Measurements from ENCODE around the gene TMEM82. TPM values are rescaled to one million over a fixed set of nuclear protein-coding genes. Genes with fewer than 3 reads are reported as not detected.

Gene TMEM82
- total RNA-seq, 2 donors from 2014 or later = not detected

DNA sequence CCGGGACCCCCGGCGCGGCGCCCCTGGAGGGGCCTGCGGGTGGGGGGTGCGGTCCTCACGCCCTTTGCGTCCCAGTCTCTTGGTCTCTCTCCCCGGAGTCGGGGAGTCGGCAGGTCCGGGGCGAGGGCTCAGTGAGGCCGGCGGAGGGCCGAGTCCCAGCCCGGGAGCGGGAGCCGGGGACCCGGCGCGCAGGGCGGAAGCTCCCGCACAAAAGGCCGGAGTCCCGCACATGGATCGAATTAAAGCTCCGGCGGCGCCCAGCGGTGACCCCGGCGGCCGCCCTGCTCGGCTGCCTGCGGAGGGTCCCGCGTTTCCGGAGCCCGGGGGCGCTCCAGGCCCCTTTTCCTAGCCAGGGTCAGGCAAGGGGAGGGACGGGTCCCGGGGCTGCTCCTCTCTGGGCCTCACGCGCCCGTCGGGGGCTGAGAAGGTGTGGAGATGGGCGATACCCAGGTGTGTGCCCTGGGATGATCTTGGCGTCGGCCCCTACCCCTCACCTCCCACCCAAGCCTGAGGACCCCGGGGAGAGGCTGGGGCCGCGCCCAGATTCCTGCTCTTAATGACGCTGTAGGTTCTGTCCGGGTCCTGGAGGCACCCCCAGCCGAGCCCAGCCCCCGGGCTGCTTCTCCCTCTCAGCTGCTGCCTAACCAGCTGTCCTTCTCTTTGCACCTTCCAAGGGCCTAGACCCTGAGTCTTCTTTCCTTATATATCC lies 16.8 kb downstream of the TMEM82 start:
- Mint-ChIP-seq H3K27ac (no peak overlapping the region), H3K4me1 (ENCODE audit: low read depth in 2 of 2) (peaks cover 0 to 6% of the 10 kb centered on the region in 2 donors), H3K4me3 (no peak overlapping the region)

DNA sequence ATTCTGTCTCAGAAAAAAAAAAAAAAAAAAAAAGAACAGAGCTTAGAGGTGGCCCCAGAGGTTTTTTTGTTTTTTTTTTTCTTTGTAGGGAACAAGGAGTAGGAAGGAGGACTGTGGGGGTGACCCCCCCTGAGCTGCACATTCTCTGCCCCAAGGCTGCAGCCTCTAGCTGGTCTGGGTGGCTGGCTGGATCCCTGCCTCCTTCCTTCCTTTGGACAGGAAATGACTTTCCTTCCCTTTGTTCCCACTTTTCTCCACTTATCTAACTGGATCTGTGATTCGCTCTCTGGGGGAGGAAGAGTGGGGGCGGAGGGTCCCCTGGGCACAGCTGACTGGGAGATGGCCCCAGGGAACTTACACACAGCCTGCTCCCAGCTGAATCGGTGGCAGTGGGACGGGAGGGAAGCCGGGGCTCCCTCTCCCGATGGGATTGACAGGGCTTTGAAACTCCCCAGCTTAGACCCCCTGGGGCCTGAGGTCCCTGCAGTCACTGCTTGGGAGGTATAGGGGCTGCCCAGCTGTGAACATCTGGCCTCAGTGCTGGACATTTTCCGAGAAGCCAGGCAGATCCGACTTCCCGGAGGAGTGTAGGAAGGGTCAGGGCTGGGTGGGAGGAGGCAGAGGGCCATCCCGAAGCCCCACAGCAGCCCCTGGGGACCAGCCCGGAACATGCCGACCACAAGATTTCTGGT lies 18.4 kb downstream of the TMEM82 start:
- ATAC-seq (no peak), DNase-seq (ENCODE audit: low spot score) (no peak)
- Mint-ChIP-seq H3K27me3 (peaks cover 30 to 34% of the 10 kb centered on the region in 2 donors), H3K27ac (no peak overlapping the region), H3K4me1 (ENCODE audit: low read depth in 2 of 2) (peaks cover 0 to 6% of the 10 kb centered on the region in 2 donors), H3K36me3 (no peaks in the 10 kb centered on the region), H3K9me3 (no peaks in the 10 kb centered on the region), H3K4me3 (no peak overlapping the region)

More for the DNA sequence above, 16.8 kb downstream of the TMEM82 start:
- H3K36me3 Mint-ChIP-seq = no peaks in the 10 kb centered on the region
- H3K9me3 Mint-ChIP-seq = no peaks in the 10 kb centered on the region
- ATAC-seq (peak in 1 of 2 donors; percentile 38), DNase-seq (ENCODE audit: low spot score) (no peak)
- H3K27me3 Mint-ChIP-seq = peaks cover 35 to 36% of the 10 kb centered on the region in 2 donors

GRCh38 chr1:15761366-15762128 lies 19.2 kb downstream of the TMEM82 start:
- Mint-ChIP-seq H3K9me3 (no peaks in the 10 kb centered on the region), H3K27me3 (peaks cover 22 to 27% of the 10 kb centered on the region in 2 donors), H3K4me3 (no peak overlapping the region), H3K27ac (no peak overlapping the region), H3K36me3 (no peaks in the 10 kb centered on the region), H3K4me1 (ENCODE audit: low read depth in 2 of 2) (peaks cover 0 to 2% of the 10 kb centered on the region in 2 donors)
- DNase-seq (ENCODE audit: low spot score) (no peak), ATAC-seq (no peak)

GRCh38 chr1:15762546-15762945 lies 20.2 kb downstream of the TMEM82 start:
- ATAC-seq (no peak), DNase-seq (ENCODE audit: low spot score) (no peak)
- H3K36me3 Mint-ChIP-seq = no peaks in the 10 kb centered on the region
- H3K4me1 Mint-ChIP-seq (ENCODE audit: low read depth in 2 of 2) = peaks cover 0 to 2% of the 10 kb centered on the region in 2 donors
- peaks cover 14 to 23% of the 10 kb centered on the region in 2 donors for H3K27me3 Mint-ChIP-seq
- no peaks in the 10 kb centered on the region for H3K9me3 Mint-ChIP-seq
- no peak overlapping the region for H3K27ac Mint-ChIP-seq
- no peak overlapping the region for H3K4me3 Mint-ChIP-seq

DNA sequence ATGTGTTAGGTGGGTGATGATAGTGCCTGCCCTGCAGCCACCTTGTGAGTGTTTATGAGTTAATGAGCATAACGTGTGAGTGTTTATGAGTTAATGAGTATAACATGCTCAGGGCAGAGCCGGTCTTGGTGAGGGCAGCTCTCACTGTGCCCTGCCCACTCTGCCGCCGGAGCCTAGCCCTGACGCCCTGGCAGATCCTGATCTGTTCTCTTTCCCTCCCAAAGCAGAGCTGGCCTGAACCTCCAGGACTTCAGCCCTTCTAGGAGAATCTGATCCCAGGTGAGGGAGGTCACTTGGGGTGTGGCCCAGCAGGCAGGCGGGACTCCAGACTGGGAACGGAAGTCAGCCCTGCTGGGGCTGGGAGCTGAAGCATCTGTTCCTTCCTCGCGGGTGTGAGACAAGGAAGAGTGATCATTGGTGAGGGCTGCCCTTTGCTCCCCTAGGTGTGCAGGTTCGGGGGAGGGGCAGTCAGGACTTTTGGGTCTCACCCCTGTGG lies 22.0 kb downstream of the TMEM82 start:
- Mint-ChIP-seq H3K36me3 (no peaks in the 10 kb centered on the region), H3K27ac (no peak overlapping the region), H3K9me3 (no peaks in the 10 kb centered on the region), H3K4me1 (ENCODE audit: low read depth in 2 of 2) (peaks cover 0 to 2% of the 10 kb centered on the region in 2 donors), H3K27me3 (peaks cover 13 to 24% of the 10 kb centered on the region in 2 donors), H3K4me3 (no peak overlapping the region)
- DNase-seq (ENCODE audit: low spot score) (no peak), ATAC-seq (no peak)

DNA sequence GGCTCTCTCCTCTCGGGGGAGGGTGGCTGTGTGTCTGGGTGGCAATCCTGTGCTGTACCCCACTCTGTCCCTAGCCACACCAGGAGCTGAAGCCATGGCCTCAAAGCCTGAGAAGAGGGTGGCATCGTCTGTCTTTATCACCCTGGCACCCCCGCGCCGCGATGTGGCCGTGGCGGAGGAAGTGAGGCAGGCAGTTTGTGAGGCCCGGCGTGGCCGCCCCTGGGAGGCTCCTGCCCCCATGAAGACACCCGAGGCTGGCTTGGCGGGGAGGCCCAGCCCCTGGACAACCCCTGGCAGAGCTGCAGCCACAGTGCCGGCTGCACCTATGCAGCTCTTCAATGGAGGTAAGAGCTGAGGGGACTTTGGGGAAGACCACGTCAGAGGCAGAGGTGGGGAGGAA lies 22.6 kb downstream of the TMEM82 start:
- H3K9me3 Mint-ChIP-seq = no peaks in the 10 kb centered on the region
- no peaks in the 10 kb centered on the region for H3K36me3 Mint-ChIP-seq
- ATAC-seq = no peak
- no peak overlapping the region for H3K4me3 Mint-ChIP-seq
- H3K27me3 Mint-ChIP-seq = peaks cover 13 to 21% of the 10 kb centered on the region in 2 donors
- DNase-seq (ENCODE audit: low spot score) = no peak
- no peaks in the 10 kb centered on the region for H3K4me1 Mint-ChIP-seq (ENCODE audit: low read depth in 2 of 2)
- no peak overlapping the region for H3K27ac Mint-ChIP-seq

DNA sequence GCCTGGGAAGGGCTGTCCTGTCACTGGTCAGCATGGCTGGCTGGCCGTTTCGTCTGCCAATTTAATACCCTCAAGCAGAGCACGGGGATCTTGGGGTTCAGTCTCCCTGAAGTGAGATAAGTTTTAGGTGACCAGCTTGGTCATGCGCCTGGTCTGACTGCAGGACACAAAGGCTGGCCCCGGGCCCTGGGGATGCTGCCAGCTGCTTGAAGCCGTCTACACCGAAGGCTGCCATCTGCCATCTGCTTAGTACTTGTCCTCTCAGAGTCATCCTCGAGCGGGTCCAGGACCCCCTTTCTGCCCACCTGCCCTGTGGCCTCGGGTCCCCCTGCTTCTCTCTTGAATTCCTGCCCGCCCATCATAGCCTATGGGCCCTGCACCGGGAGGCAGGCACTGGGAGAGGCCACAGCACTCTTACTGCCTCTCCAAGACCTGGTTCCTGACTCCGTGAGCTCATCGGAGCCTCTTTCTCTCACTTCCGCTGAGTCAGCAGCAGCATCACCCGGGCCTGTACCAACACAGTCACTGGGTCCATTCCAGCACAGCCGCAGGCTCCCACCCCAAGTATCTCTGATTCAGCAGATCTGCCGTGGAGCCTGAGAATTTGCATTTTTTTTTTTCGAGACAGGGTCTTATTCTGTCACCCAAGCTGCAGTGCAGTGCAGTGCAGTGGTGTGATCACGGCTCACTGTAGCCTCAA lies 23.3 kb downstream of the TMEM82 start:
- Mint-ChIP-seq H3K27me3 (peaks cover 13 to 21% of the 10 kb centered on the region in 2 donors), H3K36me3 (no peaks in the 10 kb centered on the region), H3K9me3 (no peaks in the 10 kb centered on the region), H3K27ac (no peak overlapping the region), H3K4me1 (ENCODE audit: low read depth in 2 of 2) (no peaks in the 10 kb centered on the region), H3K4me3 (no peak overlapping the region)
- ATAC-seq = no peak
- no peak for DNase-seq (ENCODE audit: low spot score)

DNA sequence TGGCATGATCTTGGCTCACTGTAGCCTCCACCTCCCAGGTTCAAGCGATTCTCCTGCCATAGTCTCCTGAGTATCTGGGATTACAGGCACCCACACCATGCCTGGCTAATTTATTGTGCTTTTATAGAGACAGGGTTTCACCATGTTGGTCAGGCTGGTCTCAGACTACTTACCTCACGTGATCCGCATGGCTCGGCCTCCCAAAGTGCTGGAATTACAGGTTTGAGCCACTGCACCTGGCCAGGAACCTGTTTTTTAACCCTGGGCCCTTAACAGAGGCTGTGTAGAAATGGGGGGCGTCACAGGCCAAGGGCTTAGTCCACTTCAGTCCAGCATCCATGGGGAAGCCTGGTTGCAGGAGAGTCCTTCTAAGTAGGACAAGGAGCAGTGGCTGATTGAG lies 25.6 kb downstream of the TMEM82 start:
- DNase-seq (ENCODE audit: low spot score) (no peak), ATAC-seq (no peak)
- no peaks in the 10 kb centered on the region for H3K4me1 Mint-ChIP-seq (ENCODE audit: low read depth in 2 of 2)
- H3K36me3 Mint-ChIP-seq = no peaks in the 10 kb centered on the region
- no peak overlapping the region for H3K27ac Mint-ChIP-seq
- no peaks in the 10 kb centered on the region for H3K9me3 Mint-ChIP-seq
- H3K4me3 Mint-ChIP-seq = no peak overlapping the region
- H3K27me3 Mint-ChIP-seq = peaks cover 10 to 17% of the 10 kb centered on the region in 2 donors

DNA sequence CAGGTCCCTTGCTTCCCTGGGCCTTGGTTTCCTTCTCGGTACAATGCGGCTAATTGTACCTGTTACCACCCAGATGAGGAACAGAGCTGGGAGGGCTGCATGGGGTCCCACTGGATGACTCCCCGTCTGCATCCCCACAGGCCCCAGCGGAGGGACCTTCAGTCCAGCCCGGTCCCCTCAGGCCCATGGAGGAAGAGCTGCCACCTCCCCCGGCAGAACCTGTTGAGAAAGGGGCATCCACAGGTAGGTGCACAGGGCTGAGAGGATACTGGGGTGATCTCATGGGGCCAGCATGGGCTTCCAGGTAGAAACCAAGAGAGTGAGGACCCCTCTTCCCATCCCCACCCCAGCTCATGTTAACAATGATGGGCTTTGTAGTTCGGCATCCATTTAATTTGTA lies 26.1 kb downstream of the TMEM82 start:
- H3K36me3 Mint-ChIP-seq = no peaks in the 10 kb centered on the region
- no peaks in the 10 kb centered on the region for H3K9me3 Mint-ChIP-seq
- DNase-seq (ENCODE audit: low spot score) = no peak
- H3K27me3 Mint-ChIP-seq = peaks cover 10 to 17% of the 10 kb centered on the region in 2 donors
- H3K4me1 Mint-ChIP-seq (ENCODE audit: low read depth in 2 of 2) = no peaks in the 10 kb centered on the region
- H3K4me3 Mint-ChIP-seq = no peak overlapping the region
- no peak overlapping the region for H3K27ac Mint-ChIP-seq
- ATAC-seq = no peak

- no peak overlapping the region for H3K4me3 Mint-ChIP-seq
Observed at GRCh38 chr1:15770313-15770962, 28.1 kb downstream of the TMEM82 start.

GRCh38 chr1:15771836-15772515 lies 29.7 kb downstream of the TMEM82 start:
- H3K27me3 Mint-ChIP-seq = peaks cover 10 to 15% of the 10 kb centered on the region in 2 donors
- no peak overlapping the region for H3K4me3 Mint-ChIP-seq
- no peak for ATAC-seq
- no peaks in the 10 kb centered on the region for H3K4me1 Mint-ChIP-seq (ENCODE audit: low read depth in 2 of 2)
- DNase-seq (ENCODE audit: low spot score) = no peak
- no peaks in the 10 kb centered on the region for H3K36me3 Mint-ChIP-seq
- H3K9me3 Mint-ChIP-seq = no peaks in the 10 kb centered on the region
- H3K27ac Mint-ChIP-seq = no peak overlapping the region

More at GRCh38 chr1:15770313-15770962, 28.1 kb downstream of the TMEM82 start:
- no peaks in the 10 kb centered on the region for H3K36me3 Mint-ChIP-seq
- H3K4me1 Mint-ChIP-seq (ENCODE audit: low read depth in 2 of 2) = no peaks in the 10 kb centered on the region
- DNase-seq (ENCODE audit: low spot score) (no peak), ATAC-seq (no peak)
- no peak overlapping the region for H3K27ac Mint-ChIP-seq
- H3K9me3 Mint-ChIP-seq = no peaks in the 10 kb centered on the region
- H3K27me3 Mint-ChIP-seq = peaks cover 10 to 15% of the 10 kb centered on the region in 2 donors

GRCh38 chr1:15775706-15776105 lies 33.4 kb downstream of the TMEM82 start:
- Mint-ChIP-seq H3K27me3 (peaks cover 9 to 10% of the 10 kb centered on the region in 2 donors), H3K4me3 (no peak overlapping the region), H3K27ac (no peak overlapping the region)

More at GRCh38 chr1:15775706-15776105, 33.4 kb downstream of the TMEM82 start:
- no peaks in the 10 kb centered on the region for H3K36me3 Mint-ChIP-seq
- no peaks in the 10 kb centered on the region for H3K4me1 Mint-ChIP-seq (ENCODE audit: low read depth in 2 of 2)
- H3K9me3 Mint-ChIP-seq = no peaks in the 10 kb centered on the region
- no peak for ATAC-seq
- no peak for DNase-seq (ENCODE audit: low spot score)

All from natural killer cell treated with Interleukin-12 subunit alpha and Interleukin-12 subunit beta and Interleukin-15 and Interleukin-18, amount 100 ng/mL, for 72 hours (primary cell).